Measurements from ENCODE around the gene WNT1.

- no peak for TF ChIP-seq EZH2 (IDR thresholded peaks at IDR 0.05)
- no peak for TF ChIP-seq EZH2phosphoT487 (IDR thresholded peaks at IDR 0.05)
Observed at GRCh38 chr12:49030714-49031572, 52.8 kb downstream of the WNT1 start.
